BE2C (cell line): Measurements from ENCODE around the gene CACNA1D.

Experiments
- DNase-seq: peaks from one replicate; pipeline ENCODE4 v3.0.0-alpha.2; 2020
- H3K27me3 ChIP-seq: fragments of 250-450 bp; sonication (Bioruptor Pico); 2 replicates; pipeline ENCODE4 v1.5.1; 2020; ENCODE audit warnings: mild to moderate bottlenecking
- H3K36me3 ChIP-seq: fragments of 250-450 bp; sonication (Bioruptor Pico); 2 replicates; pipeline ENCODE4 v1.5.1; 2020; ENCODE audit warnings: mild to moderate bottlenecking
- H3K4me1 ChIP-seq: fragments of 250-450 bp; sonication (Bioruptor Pico); 2 replicates; pipeline ENCODE4 v1.5.1; 2020
- H3K4me3 ChIP-seq: 2 replicates; pipeline ENCODE4 v1.5.1; 2011; ENCODE audit warnings: low read depth, low read length
- H3K9me3 ChIP-seq: fragments of 250-450 bp; sonication (Bioruptor Pico); 2 replicates; pipeline ENCODE4 v1.5.1; 2020
- CTCF ChIP-seq: IDR thresholded peaks from 2 replicates; pipeline ENCODE4 v1.5.1; 2012; ENCODE audit warnings: mild to moderate bottlenecking, low read depth, low read length

CACNA1D gene

GRCh38 chr3:53811143-53811927 is 316.9 kb downstream of the CACNA1D start:
- DNase-seq: no peak
- H3K4me3 ChIP-seq: no peak overlapping the region
- H3K4me1 ChIP-seq: no peaks in the 10 kb centered on the region
- no peaks in the 10 kb centered on the region for H3K27me3 ChIP-seq
- no peaks in the 10 kb centered on the region for H3K36me3 ChIP-seq
- TF ChIP-seq CTCF: no peak
- H3K9me3 ChIP-seq: no peaks in the 10 kb centered on the region

GRCh38 chr3:53812434-53812833 is 318.0 kb downstream of the CACNA1D start:
- TF ChIP-seq CTCF: no peak
- H3K27me3 ChIP-seq: no peaks in the 10 kb centered on the region
- no peaks in the 10 kb centered on the region for H3K9me3 ChIP-seq
- no peaks in the 10 kb centered on the region for H3K36me3 ChIP-seq
- H3K4me1 ChIP-seq: no peaks in the 10 kb centered on the region
- H3K4me3 ChIP-seq: no peak overlapping the region
- no peak for DNase-seq

GRCh38 chr3:53813229-53813628 is 318.8 kb downstream of the CACNA1D start:
- Histone ChIP-seq H3K4me1 (no peaks in the 10 kb centered on the region), H3K36me3 (no peaks in the 10 kb centered on the region), H3K9me3 (no peaks in the 10 kb centered on the region), H3K27me3 (no peaks in the 10 kb centered on the region), H3K4me3 (no peak overlapping the region)
- no peak for DNase-seq
- TF ChIP-seq CTCF: no peak

- TF ChIP-seq CTCF: no peak
- Histone ChIP-seq H3K36me3 (no peaks in the 10 kb centered on the region), H3K4me3 (no peak overlapping the region), H3K9me3 (no peaks in the 10 kb centered on the region), H3K4me1 (no peaks in the 10 kb centered on the region), H3K27me3 (no peaks in the 10 kb centered on the region)
- DNase-seq: no peak
These were observed 319.5 kb downstream of the CACNA1D start for GRCh38 chr3:53813876-53814275.

DNA sequence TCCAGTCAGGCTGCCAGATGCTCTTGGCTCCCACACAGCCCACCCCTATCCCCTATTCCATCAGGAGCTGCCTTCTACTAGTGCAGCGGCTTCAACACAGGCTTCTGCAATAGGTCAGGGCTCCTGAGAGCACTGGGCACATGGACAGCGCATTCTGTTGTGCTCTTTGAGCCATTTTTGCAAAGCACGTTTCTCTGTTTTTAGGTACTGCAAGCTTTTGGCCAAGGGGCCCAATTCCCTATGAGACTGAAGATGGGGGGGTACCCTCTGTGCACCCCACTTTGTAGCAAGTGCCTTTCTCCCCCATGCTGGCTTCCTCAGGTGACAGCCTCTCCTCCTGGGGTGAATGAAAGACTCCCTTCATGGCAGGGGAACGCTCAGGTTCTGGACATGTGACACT is 320.7 kb downstream of the CACNA1D start:
- no peaks in the 10 kb centered on the region for H3K27me3 ChIP-seq
- H3K36me3 ChIP-seq: no peaks in the 10 kb centered on the region
- H3K4me1 ChIP-seq: no peaks in the 10 kb centered on the region
- no peak for TF ChIP-seq CTCF
- no peak for DNase-seq
- H3K4me3 ChIP-seq: no peak overlapping the region
- H3K9me3 ChIP-seq: no peaks in the 10 kb centered on the region

- H3K27me3 ChIP-seq: no peaks in the 10 kb centered on the region
- H3K4me3 ChIP-seq: no peak overlapping the region
These were observed 321.2 kb downstream of the CACNA1D start for GRCh38 chr3:53815651-53816050.

More at GRCh38 chr3:53815651-53816050, 321.2 kb downstream of the CACNA1D start:
- Histone ChIP-seq H3K4me1 (no peaks in the 10 kb centered on the region), H3K36me3 (no peaks in the 10 kb centered on the region), H3K9me3 (no peaks in the 10 kb centered on the region)
- no peak for TF ChIP-seq CTCF
- no peak for DNase-seq
